ENCODE results near the gene FBXW8.

Gene FBXW8

GRCh38 chr12:116910645-116911451, at the start of gene FBXW8:
FBXW8 (plus strand) TSS chr12:116910950; CDS start chr12:116911038, 88 bp downstream.
- DNase-seq = peak; percentile 54

- DNase-seq = no peak
These were observed 49.4 kb upstream of the FBXW8 start for GRCh38 chr12:116861320-116861719.

- no peak for DNase-seq
These were observed 48.6 kb upstream of the FBXW8 start for GRCh38 chr12:116862167-116862566.

- DNase-seq = no peak
These were observed 47.4 kb upstream of the FBXW8 start for GRCh38 chr12:116863275-116863767.

GRCh38 chr12:116864371-116865160, 46.2 kb upstream of the FBXW8 start:
- no peak for DNase-seq

GRCh38 chr12:116867523-116867922, 43.2 kb upstream of the FBXW8 start:
- no peak for DNase-seq

GRCh38 chr12:116870306-116870705, 40.4 kb upstream of the FBXW8 start:
- DNase-seq = no peak

- DNase-seq = no peak
These were observed 36.3 kb upstream of the FBXW8 start for GRCh38 chr12:116874324-116874995.

- no peak for DNase-seq
These were observed 34.4 kb upstream of the FBXW8 start for GRCh38 chr12:116876151-116876869.

GRCh38 chr12:116878567-116879508, 31.9 kb upstream of the FBXW8 start:
- no peak for DNase-seq

GRCh38 chr12:116879509-116880212, 31.1 kb upstream of the FBXW8 start:
- no peak for DNase-seq

GRCh38 chr12:116880213-116880816, 30.4 kb upstream of the FBXW8 start:
- no peak for DNase-seq

GRCh38 chr12:116880817-116881324, 29.9 kb upstream of the FBXW8 start:
- no peak for DNase-seq

GRCh38 chr12:116881325-116881876, 29.3 kb upstream of the FBXW8 start, which contains the start of gene HRK:
HRK (minus strand) TSS chr12:116881441; CDS start chr12:116881307, 134 bp downstream.
- no peak for DNase-seq

GRCh38 chr12:116881877-116882507, 28.8 kb upstream of the FBXW8 start:
- DNase-seq = no peak

GRCh38 chr12:116882742-116883141, 28.0 kb upstream of the FBXW8 start:
- no peak for DNase-seq

- peak; percentile 10 for DNase-seq
These were observed 25.9 kb upstream of the FBXW8 start for GRCh38 chr12:116884871-116885270.

GRCh38 chr12:116885491-116885890, 25.3 kb upstream of the FBXW8 start:
- peak; percentile 63 for DNase-seq

GRCh38 chr12:116887244-116887643, 23.5 kb upstream of the FBXW8 start:
- no peak for DNase-seq

Measured in GF-D8 (cell line).